PFSK-1 (cell line): ENCODE results near the gene ZNF462.

Experiments used
- POLR2AphosphoS5 ChIP-seq: IDR thresholded peaks from 2 replicates; pipeline ENCODE4 v1.6.1; 2012; ENCODE audit warnings: low read depth, mild to moderate bottlenecking, control low read depth, low read length, moderate library complexity
- SIN3A ChIP-seq: IDR thresholded peaks from 2 replicates; pipeline ENCODE4 v1.6.1; 2012; ENCODE audit warnings: mild to moderate bottlenecking, low read length, moderate library complexity, borderline replicate concordance; ENCODE audit not compliant: insufficient read depth
- TAF1 ChIP-seq: IDR thresholded peaks from 2 replicates; pipeline ENCODE4 v1.6.1; 2012; ENCODE audit warnings: low read length, control low read depth, borderline replicate concordance; ENCODE audit not compliant: insufficient read depth
- TF ChIP-seq, protein P1 (sequence below), 2 experiments: IDR thresholded peaks; 2 replicates each; pipeline versions ENCODE4 v1.6.1 to v1.8.0; 2011 to 2012; ENCODE audit warnings: low read depth in 2 of 2, low read length in 2 of 2, control low read depth in 1 of 2, inconsistent platforms in 1 of 2, mild to moderate bottlenecking in 1 of 2, moderate library complexity in 1 of 2; ENCODE audit not compliant: insufficient read depth in 1 of 2

- TF ChIP-seq POLR2AphosphoS5: no peak
- no peak for TF ChIP-seq TAF1
- TF ChIP-seq, protein P1, sequence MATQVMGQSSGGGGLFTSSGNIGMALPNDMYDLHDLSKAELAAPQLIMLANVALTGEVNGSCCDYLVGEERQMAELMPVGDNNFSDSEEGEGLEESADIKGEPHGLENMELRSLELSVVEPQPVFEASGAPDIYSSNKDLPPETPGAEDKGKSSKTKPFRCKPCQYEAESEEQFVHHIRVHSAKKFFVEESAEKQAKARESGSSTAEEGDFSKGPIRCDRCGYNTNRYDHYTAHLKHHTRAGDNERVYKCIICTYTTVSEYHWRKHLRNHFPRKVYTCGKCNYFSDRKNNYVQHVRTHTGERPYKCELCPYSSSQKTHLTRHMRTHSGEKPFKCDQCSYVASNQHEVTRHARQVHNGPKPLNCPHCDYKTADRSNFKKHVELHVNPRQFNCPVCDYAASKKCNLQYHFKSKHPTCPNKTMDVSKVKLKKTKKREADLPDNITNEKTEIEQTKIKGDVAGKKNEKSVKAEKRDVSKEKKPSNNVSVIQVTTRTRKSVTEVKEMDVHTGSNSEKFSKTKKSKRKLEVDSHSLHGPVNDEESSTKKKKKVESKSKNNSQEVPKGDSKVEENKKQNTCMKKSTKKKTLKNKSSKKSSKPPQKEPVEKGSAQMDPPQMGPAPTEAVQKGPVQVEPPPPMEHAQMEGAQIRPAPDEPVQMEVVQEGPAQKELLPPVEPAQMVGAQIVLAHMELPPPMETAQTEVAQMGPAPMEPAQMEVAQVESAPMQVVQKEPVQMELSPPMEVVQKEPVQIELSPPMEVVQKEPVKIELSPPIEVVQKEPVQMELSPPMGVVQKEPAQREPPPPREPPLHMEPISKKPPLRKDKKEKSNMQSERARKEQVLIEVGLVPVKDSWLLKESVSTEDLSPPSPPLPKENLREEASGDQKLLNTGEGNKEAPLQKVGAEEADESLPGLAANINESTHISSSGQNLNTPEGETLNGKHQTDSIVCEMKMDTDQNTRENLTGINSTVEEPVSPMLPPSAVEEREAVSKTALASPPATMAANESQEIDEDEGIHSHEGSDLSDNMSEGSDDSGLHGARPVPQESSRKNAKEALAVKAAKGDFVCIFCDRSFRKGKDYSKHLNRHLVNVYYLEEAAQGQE (IDR thresholded peaks at IDR 0.05; ENCODE audit: insufficient read depth in 1 of 2, low read depth in 2 of 2, low read length in 2 of 2): no peak
- no peak for TF ChIP-seq SIN3A
Observed at GRCh38 chr9:106861640-106862109, 1.3 kb upstream of the ZNF462 start.
